Uterus (tissue), 4 donors: ENCODE measurements around the gene RBMS1. TPM values are rescaled to one million over a fixed set of nuclear protein-coding genes. Genes with fewer than 3 reads are reported as not detected.
A peak's percentile ranks its signal among the peaks of the same experiment; 100 is the strongest.

Experiments used
- DNase-seq, 2 donors: peaks; one replicate each; pipeline ENCODE4 v3.0.0-alpha.2; 2019 to 2020
- H3K27ac ChIP-seq, 2 donors: fragments of 200-600 bp; sonication (generic); 1 replicate in 1 of 2; 2 replicates in 1 of 2; pipeline ENCODE4 v1.5.1; 2016 to 2018
- H3K27me3 ChIP-seq, 2 donors: fragments of 200-600 bp; sonication (generic); one replicate each; pipeline ENCODE4 v1.5.1; 2018 to 2019; ENCODE audit warnings: control low read depth in 1 of 2
- H3K36me3 ChIP-seq, 2 donors: fragments of 200-600 bp; sonication (generic); one replicate each; pipeline ENCODE4 v1.5.1; 2019; ENCODE audit warnings: control low read depth in 1 of 2
- H3K4me1 ChIP-seq, 2 donors: fragments of 200-600 bp; sonication (generic); one replicate each; pipeline ENCODE4 v1.5.1; 2018 to 2019; ENCODE audit warnings: control low read depth in 1 of 2
- H3K4me3 ChIP-seq, 2 donors: fragments of 200-600 bp; sonication (generic); 1 replicate in 1 of 2; 2 replicates in 1 of 2; pipeline ENCODE4 v1.5.1; 2018 to 2019; ENCODE audit warnings: mild to moderate bottlenecking in 1 of 2
- H3K9me3 ChIP-seq, 2 donors: fragments of 200-600 bp; sonication (generic); one replicate each; pipeline ENCODE4 v1.5.1; 2019; ENCODE audit warnings: control low read depth in 1 of 2
- POLR2A ChIP-seq, 2 donors: fragments of 450-650 bp; IDR thresholded peaks; one replicate each; pipeline ENCODE4 v1.6.1; 2016; ENCODE audit warnings: antibody characterized with exemption in 2 of 2, mild to moderate bottlenecking in 1 of 2, moderate library complexity in 1 of 2
- intact Hi-C: fragments of 100-400 bp; cut with DNase I; formaldehyde crosslinking; loops from one replicate; pipeline ENCODE4 v1.15.1; 2023; ENCODE audit warnings: low total_unique reads
- total RNA-seq, 4 donors: library from RNA; depleted of rRNA in 3 of 4; stranded (reverse); fragments of >200 nt in 3 of 4; gene quantifications; one replicate each; pipeline versions ENCODE4 v1.1.0 to v1.2.4, GENCODE V29; 2014 to 2023
- TF ChIP-seq, protein P1 (sequence below), 4 experiments: fragments of 200-600 bp in 2 of 4; fragments of 450-650 bp in 2 of 4; sonication (generic) in 2 of 4; IDR thresholded peaks; one replicate each; pipeline ENCODE4 v1.5.1; 2016 to 2019; ENCODE audit warnings: antibody characterized with exemption in 4 of 4, mild to moderate bottlenecking in 2 of 4, moderate library complexity in 1 of 4
- donor health status: DM: yes; HTN: yes; CAD: no.

The RBMS1 gene
- total RNA-seq, 4 donors from 2014 or later: 30.5 to 149 (median 88.9) TPM

DNA sequence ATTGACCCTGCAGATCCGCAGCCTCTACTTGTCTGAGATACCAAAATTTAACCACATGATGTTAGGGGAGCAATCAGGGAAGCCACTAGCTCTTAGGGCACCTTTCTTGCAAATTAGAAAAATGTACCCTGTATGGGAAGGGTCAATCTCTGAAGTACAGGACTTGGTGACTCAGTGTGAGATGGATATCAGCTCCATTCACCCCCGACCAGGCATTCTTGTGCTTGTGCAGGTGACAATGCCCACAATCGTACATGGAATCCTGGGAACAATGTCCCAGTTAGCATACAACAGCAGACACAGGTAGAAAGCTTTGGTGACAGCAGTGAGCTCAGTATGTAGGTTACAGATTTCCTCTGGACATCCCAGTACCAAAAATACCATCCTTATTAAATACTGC, 155.9 kb downstream of the RBMS1 start:
- peaks cover 0 to 10% of the 10 kb centered on the region in 2 donors for H3K4me1 ChIP-seq
- H3K4me3 ChIP-seq: no peak overlapping the region
- no peak for TF ChIP-seq POLR2A (IDR thresholded peaks at IDR 0.05)
- TF ChIP-seq, protein P1, sequence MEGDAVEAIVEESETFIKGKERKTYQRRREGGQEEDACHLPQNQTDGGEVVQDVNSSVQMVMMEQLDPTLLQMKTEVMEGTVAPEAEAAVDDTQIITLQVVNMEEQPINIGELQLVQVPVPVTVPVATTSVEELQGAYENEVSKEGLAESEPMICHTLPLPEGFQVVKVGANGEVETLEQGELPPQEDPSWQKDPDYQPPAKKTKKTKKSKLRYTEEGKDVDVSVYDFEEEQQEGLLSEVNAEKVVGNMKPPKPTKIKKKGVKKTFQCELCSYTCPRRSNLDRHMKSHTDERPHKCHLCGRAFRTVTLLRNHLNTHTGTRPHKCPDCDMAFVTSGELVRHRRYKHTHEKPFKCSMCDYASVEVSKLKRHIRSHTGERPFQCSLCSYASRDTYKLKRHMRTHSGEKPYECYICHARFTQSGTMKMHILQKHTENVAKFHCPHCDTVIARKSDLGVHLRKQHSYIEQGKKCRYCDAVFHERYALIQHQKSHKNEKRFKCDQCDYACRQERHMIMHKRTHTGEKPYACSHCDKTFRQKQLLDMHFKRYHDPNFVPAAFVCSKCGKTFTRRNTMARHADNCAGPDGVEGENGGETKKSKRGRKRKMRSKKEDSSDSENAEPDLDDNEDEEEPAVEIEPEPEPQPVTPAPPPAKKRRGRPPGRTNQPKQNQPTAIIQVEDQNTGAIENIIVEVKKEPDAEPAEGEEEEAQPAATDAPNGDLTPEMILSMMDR (IDR thresholded peaks at IDR 0.05): no peak
- intact Hi-C loops: no loop called here
- H3K27ac ChIP-seq: peak overlapping the region; percentile 27 to 74
- H3K27me3 ChIP-seq: no peaks in the 10 kb centered on the region
- H3K36me3 ChIP-seq: no peaks in the 10 kb centered on the region
- DNase-seq: no peak
- H3K9me3 ChIP-seq: no peaks in the 10 kb centered on the region

GRCh38 chr2:160336635-160337034, 157.0 kb downstream of the RBMS1 start:
- H3K27me3 ChIP-seq: no peaks in the 10 kb centered on the region
- no peak for DNase-seq
- intact Hi-C loops: no loop called here
- no peaks in the 10 kb centered on the region for H3K9me3 ChIP-seq
- H3K4me3 ChIP-seq: no peak overlapping the region
- H3K36me3 ChIP-seq: no peaks in the 10 kb centered on the region
- H3K27ac ChIP-seq: peak overlapping the region; percentile 7 to 27
- H3K4me1 ChIP-seq: peaks cover 0 to 5% of the 10 kb centered on the region in 2 donors
- TF ChIP-seq POLR2A (IDR thresholded peaks at IDR 0.05): no peak
- TF ChIP-seq, protein P1 (IDR thresholded peaks at IDR 0.05): no peak

DNA sequence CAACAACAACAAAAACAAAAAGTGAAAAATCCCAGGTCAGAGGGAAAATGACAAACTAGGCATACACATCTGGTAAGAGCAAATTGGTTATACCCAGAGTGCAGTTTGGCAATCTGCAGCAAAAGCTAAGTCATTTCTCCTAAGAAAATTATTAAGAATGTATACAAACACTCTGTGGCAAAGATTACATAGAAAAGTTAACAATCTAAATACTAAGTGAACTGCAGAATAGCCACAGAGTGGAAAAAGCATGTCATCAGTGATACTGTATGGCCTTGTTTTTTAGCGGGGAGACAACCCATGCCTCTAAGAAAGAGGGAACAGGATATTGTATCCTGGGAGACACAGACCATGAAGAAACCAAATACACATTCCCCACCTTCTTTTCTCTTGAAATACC, 157.5 kb downstream of the RBMS1 start:
- no peaks in the 10 kb centered on the region for H3K9me3 ChIP-seq
- H3K36me3 ChIP-seq: no peaks in the 10 kb centered on the region
- intact Hi-C loops: no loop called here
- H3K4me1 ChIP-seq: peaks cover 0 to 4% of the 10 kb centered on the region in 2 donors
- no peak for DNase-seq
- no peak overlapping the region for H3K4me3 ChIP-seq
- TF ChIP-seq, protein P1 (IDR thresholded peaks at IDR 0.05): no peak
- TF ChIP-seq POLR2A (IDR thresholded peaks at IDR 0.05): no peak
- H3K27me3 ChIP-seq: no peaks in the 10 kb centered on the region
- H3K27ac ChIP-seq: peak overlapping the region in 1 of 2 donors; percentile 27

GRCh38 chr2:160335441-160335840, 158.2 kb downstream of the RBMS1 start:
- intact Hi-C loops: no loop called here
- Histone ChIP-seq H3K9me3 (no peaks in the 10 kb centered on the region), H3K4me3 (no peak overlapping the region), H3K27ac (no peak overlapping the region), H3K27me3 (no peaks in the 10 kb centered on the region), H3K4me1 (peaks cover 0 to 4% of the 10 kb centered on the region in 2 donors), H3K36me3 (no peaks in the 10 kb centered on the region)
- no peak for TF ChIP-seq POLR2A (IDR thresholded peaks at IDR 0.05)
- TF ChIP-seq, protein P1 (IDR thresholded peaks at IDR 0.05): no peak
- DNase-seq: no peak

DNA sequence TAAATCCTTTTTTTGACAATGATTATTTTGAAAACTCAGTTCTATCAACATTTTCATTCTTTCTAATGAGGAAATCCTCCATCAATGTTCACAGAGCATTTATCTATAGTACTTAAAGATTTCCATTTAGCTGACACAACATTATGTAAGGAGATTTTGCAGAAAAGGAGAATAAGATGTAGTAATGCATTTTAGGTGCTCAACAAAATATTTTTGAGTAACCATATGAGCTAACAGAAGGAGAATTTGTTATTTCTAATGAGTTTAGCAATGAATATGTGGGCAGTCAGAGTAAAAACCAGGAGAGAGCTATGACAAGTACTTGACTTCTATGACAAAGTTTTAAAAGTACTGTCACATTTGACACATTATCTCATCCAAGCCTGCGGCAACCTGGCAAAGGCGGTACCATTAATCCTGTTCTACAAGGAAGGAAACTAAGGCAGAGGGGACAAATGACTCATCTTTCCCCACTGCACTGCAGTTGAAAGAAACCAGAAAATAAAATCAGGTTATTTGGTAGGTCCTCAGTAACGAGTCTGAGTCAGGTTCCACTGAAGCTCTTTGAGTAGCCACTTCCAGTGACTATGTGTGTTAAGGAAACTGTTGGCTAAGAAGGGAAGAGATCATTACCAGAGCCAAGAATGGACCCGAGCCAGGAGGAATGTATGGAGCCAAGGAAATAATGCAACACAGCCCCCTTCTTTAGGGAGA, 159.4 kb downstream of the RBMS1 start:
- Histone ChIP-seq H3K27me3 (no peaks in the 10 kb centered on the region), H3K4me1 (peaks cover 0 to 4% of the 10 kb centered on the region in 2 donors), H3K4me3 (no peak overlapping the region), H3K36me3 (no peaks in the 10 kb centered on the region), H3K9me3 (no peaks in the 10 kb centered on the region), H3K27ac (peak overlapping the region; percentile 3 to 5)
- TF ChIP-seq, protein P1 (IDR thresholded peaks at IDR 0.05): no peak
- TF ChIP-seq POLR2A (IDR thresholded peaks at IDR 0.05): no peak
- intact Hi-C loops: no loop called here
- no peak for DNase-seq
